K562 (cell line): ENCODE results near the gene YES1. TPM values are rescaled to one million over a fixed set of nuclear protein-coding genes. Genes with fewer than 3 reads are reported as not detected.

ENCODE experiments used
- ATAC-seq: fragments of 200-7000 bp; cut with Tn5 transposase; 3 replicates; pipeline ENCODE4 v1.9.1; 2020; ENCODE audit warnings: moderate library complexity
- BruUV-seq: library from RNA; stranded (reverse); fragments of 400-500 nt; replicated peaks from 2 replicates; lab custom pipeline; 2021; lab: Mats Ljungman, UMichigan
- CTCF ChIA-PET: fragments of 300-600 bp; formaldehyde crosslinking; extraction: SDS; loops from one replicate; lab custom pipeline; 2021; ENCODE audit warnings: low intra/inter-chr PET ratio; lab: Yijun Ruan, JAX
- POLR2A ChIA-PET: fragments of 300-600, 350-650 bp; sonication (Branson Sonifier 250); formaldehyde crosslinking; extraction: SDS; loops from one replicate; lab custom pipeline; 2021; ENCODE audit warnings: antibody characterized with exemption, inconsistent platforms; lab: Yijun Ruan, JAX
- DNase-seq, 4 experiments: peaks; one replicate each; pipeline versions ENCODE4 v3.0.0 to v3.0.0-alpha.2; 2011 to 2018; ENCODE audit warnings: low spot score in 3 of 4, mixed read lengths in 3 of 4; ENCODE audit errors: extremely low read depth in 1 of 4
- FAIRE-seq: peaks from 2 replicates; lab custom pipeline; 2011; peaks lifted over from hg19 to GRCh38; lab: Jason Lieb, UNC
- H2AFZ ChIP-seq: 2 replicates; pipeline ENCODE4 v1.6.0; 2011; ENCODE audit warnings: low read depth, low read length, control low read depth, inconsistent platforms
- H3K27ac ChIP-seq: fragments of 200-600 bp; 3 replicates; pipeline ENCODE4 v1.8.0; 2011; ENCODE audit warnings: low read depth, mild to moderate bottlenecking, control low read depth, inconsistent platforms, low read length, moderate library complexity, mixed read lengths; ENCODE audit errors: extremely low read depth
- H3K27me3 ChIP-seq, 2 experiments: fragments of 300-600 bp in 1 of 2; 2 replicates in 1 of 2; 3 replicates in 1 of 2; pipeline versions ENCODE4 v1.6.0 to v1.8.0; 2011; ENCODE audit warnings: inconsistent platforms in 2 of 2, low read length in 2 of 2, mild to moderate bottlenecking in 1 of 2, mixed read lengths in 1 of 2, moderate library complexity in 1 of 2; ENCODE audit not compliant: control insufficient read depth in 2 of 2, insufficient read depth in 2 of 2
- H3K36me3 ChIP-seq: fragments of 300-600 bp; 3 replicates; pipeline ENCODE4 v1.8.0; 2011; ENCODE audit warnings: mild to moderate bottlenecking, low read length, inconsistent platforms; ENCODE audit not compliant: control insufficient read depth, insufficient read depth
- H3K4me1 ChIP-seq, 2 experiments: fragments of 200-600 bp in 1 of 2; replicated peaks in 1 of 2; 2 replicates in 1 of 2; 3 replicates in 1 of 2; pipeline versions ENCODE4 v1.5.1 to v1.8.0; 2011; ENCODE audit warnings: inconsistent platforms in 2 of 2, low read length in 2 of 2, mild to moderate bottlenecking in 1 of 2, mixed read lengths in 1 of 2, moderate library complexity in 1 of 2; ENCODE audit not compliant: control insufficient read depth in 2 of 2, insufficient read depth in 2 of 2
- H3K4me2 ChIP-seq: 2 replicates; pipeline ENCODE4 v1.6.1; 2011; ENCODE audit warnings: low read length, control low read depth, inconsistent platforms, mixed read lengths; ENCODE audit not compliant: insufficient read depth
- H3K4me3 ChIP-seq: fragments of 200-600 bp; sonication (generic), shearing (Covaris generic); 2 replicates; pipeline ENCODE4 v1.5.1; 2016; ENCODE audit warnings: control low read depth, inconsistent platforms
- H3K79me2 ChIP-seq: fragments of 200-600 bp; 3 replicates; pipeline ENCODE4 v1.8.0; 2011; ENCODE audit warnings: low read length, inconsistent platforms; ENCODE audit not compliant: control insufficient read depth, insufficient read depth
- H3K9ac ChIP-seq, 2 experiments: 2 replicates each; pipeline versions ENCODE4 v1.6.0 to v1.6.1; 2011; ENCODE audit warnings: low read depth in 2 of 2, low read length in 2 of 2, control low read depth in 1 of 2, inconsistent platforms in 1 of 2, mild to moderate bottlenecking in 1 of 2, mixed read lengths in 1 of 2; ENCODE audit not compliant: insufficient read depth in 1 of 2
- H3K9me1 ChIP-seq: one replicate; pipeline ENCODE4 v1.6.0; 2011; ENCODE audit warnings: inconsistent platforms, mild to moderate bottlenecking, low read length, moderate library complexity; ENCODE audit not compliant: control insufficient read depth, insufficient read depth
- H3K9me3 ChIP-seq: replicated peaks from 2 replicates; pipeline ENCODE4 v1.5.1; 2011; ENCODE audit warnings: low read depth, low read length, inconsistent platforms; ENCODE audit not compliant: control insufficient read depth, insufficient read depth
- H4K20me1 ChIP-seq: replicated peaks from 2 replicates; pipeline ENCODE4 v1.6.1; 2011; ENCODE audit warnings: low read length, inconsistent platforms, mixed read lengths; ENCODE audit not compliant: control insufficient read depth, insufficient read depth
- POLR2G ChIP-seq: fragments of 200-400 bp; formaldehyde crosslinking; IDR thresholded peaks from 2 replicates; pipeline ENCODE4 v1.6.1; 2017; ENCODE audit warnings: low read depth, mild to moderate bottlenecking, antibody characterized with exemption, low read length, moderate library complexity
- SLC30A9 ChIP-seq: fragments of 250-450 bp; sonication (Bioruptor Pico); IDR thresholded peaks from 2 replicates; pipeline ENCODE4 v1.8.0; 2022; ENCODE audit warnings: mild to moderate bottlenecking, moderate library complexity
- TEAD4 ChIP-seq, 2 experiments: sonication (generic) in 1 of 2; formaldehyde crosslinking in 1 of 2; IDR thresholded peaks; 2 replicates each; pipeline versions ENCODE4 v1.6.1 to v1.8.0; 2012 to 2022; ENCODE audit warnings: borderline replicate concordance in 1 of 2, inconsistent platforms in 1 of 2, low read length in 1 of 2, mild to moderate bottlenecking in 1 of 2, missing genetic modification reagents in 1 of 2
- TOE1 ChIP-seq, 2 experiments: fragments of 450-650 bp in 1 of 2; sonication (generic) in 1 of 2; formaldehyde crosslinking in 1 of 2; IDR thresholded peaks; 2 replicates each; pipeline versions ENCODE4 v1.7.1 to v1.8.0; 2016 to 2022; ENCODE audit warnings: borderline replicate concordance in 2 of 2, mild to moderate bottlenecking in 2 of 2, antibody characterized with exemption in 1 of 2, inconsistent platforms in 1 of 2, low read depth in 1 of 2, missing genetic modification reagents in 1 of 2, moderate library complexity in 1 of 2
- ZNF764 ChIP-seq: fragments of 250-450 bp; sonication (Bioruptor Pico); IDR thresholded peaks from 2 replicates; pipeline ENCODE4 v1.4.0; 2020; ENCODE audit warnings: low read depth, mild to moderate bottlenecking, moderate library complexity
- WGBS: fragments of 100-300 bp; shearing (Covaris generic); methylation state at CpG from one replicate; pipeline ENCODE4 v1.1.6; 2016; ENCODE audit warnings: low coverage, mixed read lengths; ENCODE audit not compliant: insufficient coverage; ENCODE audit errors: missing lambda C conversion rate; 5-methylcytosine and 5-hydroxymethylcytosine counted together
- in situ Hi-C: fragments of 300-500 bp; cut with MboI; formaldehyde crosslinking; loops from 4 replicates; pipeline ENCODE4 v1.15.0; 2018; ENCODE audit warnings: inconsistent platforms, mixed read lengths
- intact Hi-C: fragments of 100-400 bp; cut with micrococcal nuclease; formaldehyde crosslinking; loops from 2 replicates; pipeline ENCODE4 v1.14.2; 2022
- polyA plus RNA-seq, 8 experiments: library from polyadenylated mRNA; depleted of rRNA in 4 of 8; stranded (reverse) in 5 of 8; unstranded in 3 of 8; fragments of >200 nt; fragmentation: Nextera tagmentation in 2 of 8; fragmentation: Illumina TruSeq in 1 of 8; extraction: Ambion mirVana in 2 of 8; extraction: Trizol in 1 of 8; gene quantifications; 2 replicates each; pipeline versions ENCODE4 v1.2.1 to v1.2.3, GENCODE V29; 2011 to 2014; ENCODE audit warnings: inconsistent platforms in 1 of 8, missing spikeins in 1 of 8
- total RNA-seq, 7 experiments: library from RNA; depleted of rRNA in 6 of 7; stranded (reverse); fragments of >200 nt in 6 of 7; fragmentation: Illumina TruSeq in 2 of 7; extraction: Trizol in 2 of 7; gene quantifications; 2 replicates each; pipeline versions ENCODE4 v1.2.1 to v1.2.3, GENCODE V29; 2011 to 2021; ENCODE audit warnings: low replicate concordance in 1 of 7
- TF ChIP-seq, protein P1 (sequence below): sonication (generic); formaldehyde crosslinking; IDR thresholded peaks from 2 replicates; pipeline ENCODE4 v1.8.0; 2022; ENCODE audit warnings: missing genetic modification reagents, mild to moderate bottlenecking, moderate library complexity, borderline replicate concordance
- TF ChIP-seq, protein P2 (sequence below): sonication (generic); formaldehyde crosslinking; IDR thresholded peaks from 2 replicates; pipeline ENCODE4 v1.8.0; 2022; ENCODE audit warnings: mild to moderate bottlenecking, missing genetic modification reagents

YES1 gene
- total and polyA plus RNA-seq, 9 of the 15 experiments (the other 6 are each of a cell fraction or from before 2014, with no cell fraction given), result 37.2 to 115 (median 77.7) TPM

DNA sequence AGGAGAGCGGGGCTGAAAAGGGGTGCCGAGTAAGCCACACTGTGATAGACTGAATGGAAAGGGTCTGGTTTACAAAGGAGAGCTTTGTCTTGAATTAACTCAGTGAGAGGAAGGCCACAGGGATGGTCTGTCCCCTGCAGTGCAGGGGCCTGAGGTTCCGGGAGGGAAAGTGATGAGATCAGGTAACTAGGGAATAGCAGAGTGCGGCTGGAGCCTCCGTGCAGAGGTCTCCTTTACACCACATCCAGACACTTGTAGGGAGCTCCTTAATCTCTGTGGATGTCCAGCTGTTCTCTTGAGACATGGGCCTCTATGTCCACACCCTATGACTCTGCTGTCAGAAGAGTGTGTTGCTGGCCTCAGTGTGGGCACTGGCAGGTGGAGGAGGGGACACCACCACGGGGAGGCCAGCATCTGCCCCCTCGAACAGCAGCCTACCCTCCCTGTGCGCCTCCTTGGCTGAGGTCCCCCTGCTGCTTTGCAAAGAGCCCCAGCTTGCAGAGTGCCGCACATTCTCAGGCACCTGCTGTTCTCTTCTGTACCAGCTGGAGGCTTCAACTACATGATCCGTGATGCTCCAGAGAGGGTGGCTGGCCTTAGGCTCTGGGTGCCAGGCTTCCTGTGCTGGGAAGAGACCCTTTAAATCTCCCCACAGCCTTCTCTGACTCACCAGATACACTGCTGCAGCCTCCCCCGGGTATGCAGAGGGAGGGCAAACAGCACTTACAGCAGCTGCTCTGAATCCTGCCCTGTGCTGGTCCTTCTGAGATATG lies 125.5 kb downstream of the YES1 start:
- CTCF ChIA-PET, result no interaction called here
- intact Hi-C loops, result no loop called here
- BruUV-seq, result no TSS peak
- peaks cover 0 to 11% of the 10 kb centered on the region in 2 experiments; a peak in 3 of 5 replicates for H3K4me1 ChIP-seq
- in situ Hi-C loops, result loop anchor here (5.0 kb wide), 1 partner anchor 59 kb away; no protein-coding TSS in a partner anchor
- no peaks in the 10 kb centered on the region for H4K20me1 ChIP-seq
- no peaks in the 10 kb centered on the region for H3K79me2 ChIP-seq
- H3K9me1 ChIP-seq, result no peaks in the 10 kb centered on the region
- 55% methylated on average over 11 of the region's 11 CpGs for WGBS
- no peak overlapping the region for H3K4me2 ChIP-seq
- POLR2A ChIA-PET, result interaction anchor here (0.7 to 2.3 kb wide), 11 partner anchors 9 to 243 kb away, joined by 3 to 9 read pairs (median 3); partner anchors contain the start of gene ENOSF1
- peak; percentile 13; the same call in 2 of the 3 replicates for ATAC-seq
- no peaks in the 10 kb centered on the region for H3K9me3 ChIP-seq
- H3K9ac ChIP-seq, result peak overlapping the region in 1 of 2 experiments; percentile 65; a peak in 2 of 4 replicates
- H3K4me3 ChIP-seq, result no peak overlapping the region
- H3K36me3 ChIP-seq, result peaks cover 80% of the 10 kb centered on the region; the same call in 2 of the 3 replicates
- DNase-seq, result no peak
- FAIRE-seq, result no peak
- no peak overlapping the region for H3K27ac ChIP-seq
- no peak overlapping the region for H2AFZ ChIP-seq
- TF ChIP-seq, protein P1, sequence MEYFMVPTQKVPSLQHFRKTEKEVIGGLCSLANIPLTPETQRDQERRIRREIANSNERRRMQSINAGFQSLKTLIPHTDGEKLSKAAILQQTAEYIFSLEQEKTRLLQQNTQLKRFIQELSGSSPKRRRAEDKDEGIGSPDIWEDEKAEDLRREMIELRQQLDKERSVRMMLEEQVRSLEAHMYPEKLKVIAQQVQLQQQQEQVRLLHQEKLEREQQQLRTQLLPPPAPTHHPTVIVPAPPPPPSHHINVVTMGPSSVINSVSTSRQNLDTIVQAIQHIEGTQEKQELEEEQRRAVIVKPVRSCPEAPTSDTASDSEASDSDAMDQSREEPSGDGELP (CRISPR knock-in tag), result peak; percentile 49; the same call in 1 of the 2 replicates
- TF ChIP-seq ZNF764 (CRISPR knock-in tag) (no peak), TEAD4 (IDR thresholded peaks at IDR 0.05; ENCODE audit: low read length) (no peak), TEAD4 (CRISPR knock-in tag; IDR thresholded peaks at IDR 0.05; ENCODE audit: borderline replicate concordance) (0 out of 2 replicates have a peak, but pooled peaks have one; percentile 44), POLR2G (peak; percentile 40; the same call in 1 of the 2 replicates), SLC30A9 (CRISPR knock-in tag) (no peak), TOE1 (IDR thresholded peaks at IDR 0.05; ENCODE audit: borderline replicate concordance) (no peak), TOE1 (CRISPR knock-in tag; IDR thresholded peaks at IDR 0.05; ENCODE audit: borderline replicate concordance, low read depth) (0 out of 2 replicates have a peak, but pooled peaks have one; percentile 62)
- TF ChIP-seq, protein P2, sequence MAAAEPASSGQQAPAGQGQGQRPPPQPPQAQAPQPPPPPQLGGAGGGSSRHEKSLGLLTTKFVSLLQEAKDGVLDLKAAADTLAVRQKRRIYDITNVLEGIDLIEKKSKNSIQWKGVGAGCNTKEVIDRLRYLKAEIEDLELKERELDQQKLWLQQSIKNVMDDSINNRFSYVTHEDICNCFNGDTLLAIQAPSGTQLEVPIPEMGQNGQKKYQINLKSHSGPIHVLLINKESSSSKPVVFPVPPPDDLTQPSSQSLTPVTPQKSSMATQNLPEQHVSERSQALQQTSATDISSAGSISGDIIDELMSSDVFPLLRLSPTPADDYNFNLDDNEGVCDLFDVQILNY (CRISPR knock-in tag), result 0 out of 2 replicates have a peak, but pooled peaks have one; percentile 22
- H3K27me3 ChIP-seq, result no peaks in the 10 kb centered on the region
